GM12892 (cell line): ENCODE results near the gene JAZF1.

ENCODE experiments used
- POLR2A ChIP-seq: IDR thresholded peaks from 2 replicates; pipeline ENCODE4 v1.6.1; 2011; ENCODE audit warnings: low read depth, low read length, control low read depth
- POLR2AphosphoS5 ChIP-seq: IDR thresholded peaks from 2 replicates; pipeline ENCODE4 v1.6.1; 2011; ENCODE audit warnings: low read depth, low read length, control low read depth
- TAF1 ChIP-seq: IDR thresholded peaks from 2 replicates; pipeline ENCODE4 v1.6.1; 2011; ENCODE audit warnings: low read depth, mild to moderate bottlenecking, control low read depth, low read length, borderline replicate concordance

GRCh38 chr7:28137463-28137862 is 43.1 kb downstream of the JAZF1 start:
- no peak for TF ChIP-seq POLR2AphosphoS5
- no peak for TF ChIP-seq TAF1
- TF ChIP-seq POLR2A: no peak
